ENCODE results near the gene GAL3ST2. TPM values are rescaled to one million over a fixed set of nuclear protein-coding genes. Genes with fewer than 3 reads are reported as not detected.
"Not testable (repeated sequence)": the region's sequence is repeated elsewhere in the genome, so short reads cannot be mapped to it uniquely, and the experiment has no call there.

Gene GAL3ST2
- total RNA-seq, 1 experiment from 2014 or later = not detected

DNA sequence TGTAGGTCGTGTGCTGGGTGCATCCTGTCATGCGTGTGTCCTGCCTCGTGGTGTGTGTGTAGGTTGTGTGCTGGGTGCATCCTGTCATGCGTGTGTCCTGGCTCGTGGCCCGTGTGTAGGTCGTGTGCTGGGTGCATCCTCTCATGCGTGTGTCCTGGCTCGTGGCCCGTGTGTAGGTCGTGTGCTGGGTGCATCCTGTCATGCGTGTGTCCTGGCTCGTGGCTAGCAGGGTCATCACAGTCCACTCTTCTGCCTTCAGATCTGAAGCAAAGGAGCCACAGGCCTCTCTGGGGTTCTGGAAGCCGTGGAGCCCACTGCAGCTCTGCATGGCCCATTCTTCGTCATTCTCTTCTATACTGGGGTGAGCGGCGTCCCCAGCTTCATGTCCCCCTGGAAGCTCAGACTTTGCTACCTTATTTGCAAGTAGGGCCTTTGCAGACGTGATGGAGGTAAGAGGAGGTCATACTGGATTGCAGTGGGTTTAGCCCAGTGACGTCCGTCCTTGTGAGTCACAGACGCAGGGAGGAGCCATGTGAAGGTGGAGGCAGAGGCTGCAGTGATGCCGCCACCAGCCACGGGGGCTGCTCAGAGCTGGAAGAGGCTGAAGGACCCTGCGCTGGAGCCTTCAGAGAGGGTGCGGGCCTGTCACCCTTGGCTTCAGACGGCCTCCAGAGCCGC is 43.5 kb downstream of the GAL3ST2 start:
- DNase-seq (ENCODE audit: low spot score) = not testable (repeated sequence)

DNA sequence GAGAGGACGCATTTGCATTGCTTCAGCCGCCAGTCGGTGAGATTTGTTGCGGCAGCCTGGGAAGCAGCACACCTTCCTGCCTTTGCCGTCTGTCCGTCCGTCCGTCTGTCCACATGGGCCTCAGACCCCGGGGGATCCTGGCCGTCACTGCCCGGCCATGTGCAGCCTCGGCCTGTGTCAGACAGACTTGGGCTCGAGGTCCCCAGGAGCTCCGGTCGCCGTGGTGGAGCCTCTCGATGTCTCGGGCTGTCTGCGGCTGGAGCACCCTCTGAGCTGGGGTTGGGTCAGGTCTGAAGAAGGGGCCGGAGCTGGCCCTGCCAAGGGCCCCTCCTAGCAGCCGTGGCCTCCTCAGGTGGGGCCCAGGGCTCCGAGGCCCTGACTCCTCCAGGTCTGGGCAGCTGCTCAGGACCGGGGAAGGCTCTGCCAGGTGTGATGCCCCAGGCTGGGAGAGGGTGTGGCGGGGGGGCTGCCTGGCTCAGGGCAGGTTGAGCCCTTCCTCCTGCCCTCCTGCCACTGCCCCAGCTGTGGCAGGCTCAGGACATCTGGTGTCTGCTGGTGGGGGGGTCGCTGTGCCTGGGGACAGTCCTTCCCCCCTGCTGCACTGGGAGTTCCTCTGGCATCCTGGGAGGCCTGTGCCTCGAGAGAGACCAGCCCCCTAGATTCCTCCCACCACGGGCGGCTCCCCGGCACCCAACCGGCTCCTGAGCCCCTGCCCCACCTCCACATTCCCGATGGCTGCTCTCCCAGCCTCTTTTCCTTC is 44.2 kb downstream of the GAL3ST2 start:
- no peak for DNase-seq (ENCODE audit: low spot score)

- DNase-seq (ENCODE audit: low spot score) = no peak
These were observed 45.0 kb downstream of the GAL3ST2 start for GRCh38 chr2:241821460-241822263.

- DNase-seq (ENCODE audit: low spot score) = no peak
These were observed 45.6 kb downstream of the GAL3ST2 start for GRCh38 chr2:241822264-241822623.

DNA sequence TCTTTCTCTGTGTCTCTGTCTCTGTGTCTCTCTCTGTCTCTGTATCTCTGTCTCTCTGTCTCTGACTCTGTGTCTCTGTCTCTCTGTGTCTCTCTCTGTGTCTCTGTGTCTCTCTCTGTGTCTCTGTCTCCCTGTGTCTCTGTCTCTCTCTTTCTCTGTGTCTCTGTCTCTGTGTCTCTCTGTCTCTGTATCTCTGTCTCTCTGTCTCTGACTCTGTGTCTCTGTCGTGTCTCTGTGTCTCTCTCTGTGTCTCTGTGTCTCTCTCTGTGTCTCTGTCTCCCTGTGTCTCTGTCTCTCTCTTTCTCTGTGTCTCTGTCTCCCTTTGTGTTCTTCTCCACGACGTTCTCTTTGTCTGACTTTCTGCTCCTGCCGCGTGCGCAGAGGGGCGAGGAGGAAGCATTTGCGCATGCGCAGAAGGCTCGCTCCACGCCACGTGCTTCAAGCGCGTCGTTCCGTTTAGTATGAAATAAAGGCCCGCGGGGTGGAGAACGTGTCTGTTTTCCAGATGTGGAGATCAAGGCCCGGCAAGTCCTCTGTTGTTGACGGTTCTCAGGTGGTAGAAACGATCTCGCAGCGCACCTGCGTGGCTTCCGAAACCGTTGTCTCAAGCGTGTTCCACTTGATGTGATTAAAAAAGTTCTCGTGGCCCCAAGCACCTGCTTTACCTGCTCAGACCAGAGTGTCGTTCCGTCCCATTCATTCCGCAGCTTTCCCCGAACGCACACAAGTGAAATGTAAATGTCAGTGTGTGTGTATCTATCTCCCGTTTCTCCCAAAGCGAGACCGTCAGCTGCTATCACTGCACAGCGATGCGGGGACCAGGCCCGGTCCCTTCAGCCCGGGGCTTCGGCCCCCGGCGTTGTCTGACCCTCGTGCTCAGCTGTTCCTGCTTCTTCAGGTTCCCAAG is 47.2 kb downstream of the GAL3ST2 start:
- not testable (repeated sequence) for DNase-seq (ENCODE audit: low spot score)

DNA sequence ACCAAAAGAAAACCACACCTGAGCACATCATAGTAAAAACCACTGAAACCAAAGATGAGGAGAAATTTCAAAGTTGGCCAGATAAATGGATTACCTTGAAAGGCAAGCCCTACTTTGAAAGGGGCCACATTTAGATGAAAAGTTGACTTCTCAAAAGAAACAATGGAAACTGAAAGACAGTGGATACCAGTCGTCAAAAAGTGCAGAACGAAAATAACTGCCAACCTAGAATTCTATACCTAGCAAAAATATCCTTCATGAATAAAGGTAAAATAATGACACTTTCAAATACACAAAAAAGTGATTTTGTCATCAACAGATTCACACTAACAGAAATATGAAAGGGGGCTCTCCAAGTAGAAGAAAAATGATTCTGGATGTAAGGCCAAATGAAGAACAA is 50.8 kb downstream of the GAL3ST2 start:
- DNase-seq (ENCODE audit: low spot score) = no peak

DNA sequence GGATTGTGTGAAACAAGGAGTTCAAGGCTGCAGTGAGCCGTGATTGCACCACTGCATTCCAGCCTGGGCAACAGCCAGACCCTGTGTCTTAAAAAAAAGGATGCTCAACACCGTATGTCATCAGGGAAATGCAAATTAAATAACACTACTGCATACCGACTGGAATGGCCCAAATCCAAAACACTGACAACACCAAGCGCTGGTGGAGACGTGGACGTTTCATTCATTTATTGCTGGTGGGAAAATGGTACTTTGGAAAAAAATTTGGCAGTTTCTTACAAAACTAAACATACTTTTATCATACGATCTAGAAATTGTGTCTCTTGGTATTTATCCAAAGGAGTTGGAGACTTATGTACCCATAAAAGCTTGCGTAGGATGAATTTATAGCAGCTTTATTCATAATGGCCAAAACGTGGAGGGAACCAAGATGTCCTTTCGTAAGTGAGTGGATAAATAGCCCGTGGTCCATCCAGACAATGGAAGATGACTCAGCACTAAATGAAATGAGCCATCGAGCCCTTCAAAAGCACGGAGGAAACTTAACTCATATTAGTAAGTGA is 56.6 kb downstream of the GAL3ST2 start:
- peak; percentile 43 for DNase-seq (ENCODE audit: low spot score)

DNA sequence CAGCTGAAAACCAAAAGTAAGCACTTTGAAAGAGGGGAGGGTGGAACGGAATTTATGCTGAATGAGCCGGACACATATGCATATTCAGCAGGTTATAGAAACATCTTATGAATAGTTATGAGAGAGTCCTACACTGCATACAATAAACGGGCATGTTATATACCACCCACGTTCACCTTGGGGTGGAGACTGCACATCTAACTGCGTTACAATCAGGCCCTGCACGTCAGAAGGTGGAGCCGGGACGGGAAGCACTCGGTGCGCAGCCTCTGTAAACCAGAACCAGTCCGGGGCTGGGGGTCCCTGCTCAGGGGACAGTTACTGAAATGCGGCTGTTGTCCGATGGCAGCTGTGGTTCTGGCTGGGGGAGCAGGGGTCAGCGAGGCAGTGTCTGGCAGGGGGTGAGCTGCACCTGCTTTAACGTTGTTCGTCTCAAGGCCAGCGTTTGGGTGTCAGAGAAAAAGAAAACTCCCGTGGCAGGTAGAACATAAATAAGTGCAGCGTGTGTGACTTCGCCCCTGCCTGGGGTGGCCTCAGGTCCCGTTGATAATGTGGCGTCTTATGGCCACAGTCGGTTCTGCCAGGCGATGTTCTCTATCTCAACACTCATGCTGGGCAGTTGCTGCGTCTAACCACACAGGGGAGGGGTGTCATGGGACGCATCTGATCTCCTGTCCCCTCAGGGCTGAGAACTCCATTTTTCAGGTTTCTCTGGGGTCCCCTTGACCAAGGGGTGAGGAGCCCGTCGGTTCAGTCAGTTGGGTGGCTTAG is 57.3 kb downstream of the GAL3ST2 start:
- not testable (repeated sequence) for DNase-seq (ENCODE audit: low spot score)

GRCh38 chr2:241834527-241835210 is 58.0 kb downstream of the GAL3ST2 start:
- no peak for DNase-seq (ENCODE audit: low spot score)

DNA sequence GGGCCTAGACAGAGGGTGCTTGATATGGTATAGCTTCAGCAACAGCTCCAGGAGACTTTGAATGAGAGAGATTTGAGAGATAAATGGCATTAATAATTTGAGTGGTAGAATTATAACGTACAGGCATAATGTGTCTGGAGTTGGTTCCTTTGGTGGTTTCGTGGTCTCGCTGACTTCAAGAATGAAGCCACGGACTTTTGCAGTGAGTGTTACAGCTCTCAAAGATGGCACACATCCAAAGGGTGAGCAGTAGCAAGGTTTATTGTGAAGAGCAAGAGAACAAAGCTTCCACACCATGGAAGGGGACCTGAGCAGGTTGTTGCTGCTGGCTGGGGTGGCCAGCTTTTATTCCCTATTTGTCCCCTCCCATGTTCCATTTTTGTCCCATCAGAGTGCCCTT is 59.0 kb downstream of the GAL3ST2 start:
- no peak for DNase-seq (ENCODE audit: low spot score)

DNA sequence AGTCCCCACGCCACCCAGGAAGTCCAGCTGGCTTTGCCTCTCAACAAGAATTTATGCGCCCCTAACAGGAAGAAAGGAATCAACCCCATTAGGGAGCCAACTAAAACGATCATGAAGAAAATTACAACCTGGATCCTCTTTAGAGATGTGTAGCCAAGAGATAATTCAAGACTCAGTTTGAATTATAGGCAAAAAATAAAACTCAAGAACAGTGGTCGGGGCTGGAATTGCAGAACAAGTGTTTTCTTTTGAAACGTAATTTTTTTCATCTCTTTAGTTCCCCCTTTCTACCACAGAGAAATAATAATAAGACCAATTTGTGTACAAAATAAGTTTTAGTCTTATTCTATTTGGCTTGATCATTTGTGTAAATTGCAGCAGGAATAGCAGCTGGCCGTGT is 59.7 kb downstream of the GAL3ST2 start:
- no peak for DNase-seq (ENCODE audit: low spot score)

DNA sequence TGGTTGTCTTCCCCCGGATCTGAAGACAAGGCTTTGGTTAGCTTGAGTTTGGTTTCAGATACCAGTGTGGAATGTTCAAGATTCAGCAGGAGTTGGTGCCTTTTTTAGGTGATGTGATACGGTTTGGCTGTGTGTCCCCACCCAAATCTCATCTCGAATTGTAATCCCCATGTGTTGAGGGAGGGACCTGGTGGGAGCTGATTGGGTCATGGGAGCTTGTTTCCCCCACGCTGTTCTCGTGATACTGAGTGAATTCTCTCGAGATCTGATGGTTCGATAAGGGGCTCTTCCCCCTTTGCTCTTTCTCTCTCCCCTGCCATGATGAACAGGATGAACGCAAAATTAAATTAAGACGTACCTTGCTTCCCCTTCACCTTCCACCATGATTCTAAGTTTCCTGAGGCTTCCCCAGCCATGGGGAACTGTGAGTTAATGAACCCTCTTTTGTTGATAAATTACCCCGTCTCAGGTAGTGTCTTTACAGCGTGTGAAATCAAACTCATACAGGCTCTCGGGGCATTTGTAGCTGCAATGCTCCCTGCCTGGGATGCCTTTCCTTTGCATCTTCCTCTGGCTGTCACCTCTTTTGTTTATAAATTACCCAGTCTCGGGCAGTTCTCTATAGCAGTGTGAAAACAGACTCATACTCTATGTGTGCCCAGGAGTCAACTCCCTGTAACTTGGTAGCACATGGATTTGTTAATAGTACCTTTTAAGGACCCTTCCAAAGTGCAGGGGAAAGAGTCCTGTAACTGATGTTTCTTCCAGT is 60.8 kb downstream of the GAL3ST2 start:
- no peak for DNase-seq (ENCODE audit: low spot score)

DNA sequence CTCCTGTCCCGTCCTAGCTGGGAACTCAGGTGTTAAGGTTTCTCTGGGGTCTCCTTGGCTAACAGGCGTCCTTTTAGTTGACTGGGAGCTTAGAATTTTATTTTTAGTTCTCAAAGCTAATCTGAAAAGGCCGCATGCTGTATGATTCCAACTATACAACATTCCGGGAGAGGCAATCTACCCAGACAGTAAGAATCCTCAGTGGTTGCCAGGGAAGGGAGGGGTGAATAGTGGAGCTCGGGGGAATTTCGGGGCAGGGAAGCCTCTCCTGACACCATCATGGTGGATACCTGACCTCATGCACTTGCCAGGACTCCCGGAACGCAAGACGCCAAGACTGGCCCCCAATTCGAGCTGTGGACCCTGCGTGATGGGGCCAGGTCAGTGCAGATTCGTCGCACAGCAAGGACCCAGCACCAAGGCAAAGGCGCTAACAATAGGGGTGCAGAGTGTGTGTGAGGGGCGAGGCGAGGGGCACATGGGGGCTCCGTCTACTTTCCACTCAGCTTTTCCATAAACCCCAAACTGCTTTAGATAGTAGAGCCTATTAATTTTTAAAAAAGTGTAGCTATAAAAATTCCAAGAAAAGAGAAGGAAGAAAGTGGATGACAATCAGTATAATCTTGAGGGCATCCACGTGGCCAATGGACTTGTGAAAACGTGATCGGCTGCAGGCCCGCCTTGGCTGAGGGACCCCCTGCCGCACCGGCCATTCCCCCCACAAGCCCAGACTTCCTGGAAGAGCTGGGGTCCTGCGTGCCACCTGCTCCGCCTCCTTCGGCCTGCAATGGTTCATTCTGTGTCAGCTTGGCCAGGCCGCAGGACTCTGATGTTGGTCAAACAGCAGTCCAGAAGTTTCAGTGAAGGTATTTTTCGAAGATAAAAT is 64.8 kb downstream of the GAL3ST2 start:
- DNase-seq (ENCODE audit: low spot score) = no peak

DNA sequence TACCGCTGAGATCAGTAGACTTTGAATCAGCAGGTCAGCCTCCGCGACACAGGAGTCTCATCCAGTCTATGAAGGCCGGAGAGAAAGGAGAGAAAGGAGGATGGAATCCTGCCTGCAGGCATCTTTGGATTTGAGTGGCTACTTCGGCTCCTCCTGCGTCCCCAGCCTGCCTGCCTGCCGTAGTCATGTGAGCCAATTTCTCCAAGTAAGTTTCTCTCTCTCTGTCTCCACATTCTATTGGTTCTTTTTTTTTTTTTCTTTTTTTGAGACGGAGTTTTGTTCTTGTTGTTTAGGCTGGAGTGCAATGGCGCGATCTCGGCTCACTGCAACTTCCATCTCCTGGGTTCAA is 65.4 kb downstream of the GAL3ST2 start:
- no peak for DNase-seq (ENCODE audit: low spot score)

- no peak for DNase-seq (ENCODE audit: low spot score)
These were observed 66.1 kb downstream of the GAL3ST2 start for GRCh38 chr2:241842620-241843211.

GRCh38 chr2:241843321-241844065 is 66.9 kb downstream of the GAL3ST2 start:
- DNase-seq (ENCODE audit: low spot score) = no peak
